ENCODE measurements around the gene MAST4.

Gene MAST4

GRCh38 chr5:66697796-66698564 lies 101.8 kb downstream of the MAST4 start:
- no peak for DNase-seq

DNA sequence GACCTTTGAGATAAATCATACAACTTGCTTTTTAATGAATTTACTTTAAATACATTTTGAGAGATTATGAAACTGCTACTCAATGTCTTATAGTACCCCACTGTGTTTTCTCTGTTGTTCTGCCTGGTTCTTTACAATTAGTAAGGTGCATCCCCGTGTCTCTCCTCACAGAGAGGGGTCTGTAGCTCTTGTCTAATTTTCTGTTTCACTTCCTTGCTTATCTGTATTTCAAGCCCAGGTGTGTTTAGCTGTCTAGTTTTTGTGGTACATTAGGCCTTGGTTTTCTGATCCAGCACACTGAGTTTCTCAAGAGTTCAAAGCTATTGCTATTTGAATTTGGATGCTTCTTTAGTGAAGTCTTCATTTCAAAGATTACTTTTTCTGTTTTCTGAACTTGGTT lies 105.1 kb downstream of the MAST4 start:
- no peak for DNase-seq

DNA sequence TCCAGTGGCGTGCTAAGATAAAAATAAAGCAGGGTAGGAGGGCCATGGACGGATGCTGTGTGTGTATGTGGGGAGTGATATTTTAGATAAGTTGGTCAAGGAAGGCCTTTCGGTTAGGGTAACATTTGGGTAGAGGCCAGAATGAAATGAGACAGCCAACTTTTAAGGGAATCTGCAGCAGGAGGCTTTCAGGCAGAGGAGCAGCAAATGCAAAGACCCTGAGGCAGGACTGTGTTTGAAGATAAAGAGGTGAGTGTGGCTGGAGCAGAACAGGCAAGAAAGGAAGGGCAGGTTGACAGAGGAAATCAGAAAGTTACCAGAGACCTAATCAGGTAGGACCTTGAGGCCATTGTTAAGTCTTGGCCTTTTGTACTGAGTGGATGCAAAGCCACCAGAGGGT lies 106.2 kb downstream of the MAST4 start:
- no peak for DNase-seq

DNA sequence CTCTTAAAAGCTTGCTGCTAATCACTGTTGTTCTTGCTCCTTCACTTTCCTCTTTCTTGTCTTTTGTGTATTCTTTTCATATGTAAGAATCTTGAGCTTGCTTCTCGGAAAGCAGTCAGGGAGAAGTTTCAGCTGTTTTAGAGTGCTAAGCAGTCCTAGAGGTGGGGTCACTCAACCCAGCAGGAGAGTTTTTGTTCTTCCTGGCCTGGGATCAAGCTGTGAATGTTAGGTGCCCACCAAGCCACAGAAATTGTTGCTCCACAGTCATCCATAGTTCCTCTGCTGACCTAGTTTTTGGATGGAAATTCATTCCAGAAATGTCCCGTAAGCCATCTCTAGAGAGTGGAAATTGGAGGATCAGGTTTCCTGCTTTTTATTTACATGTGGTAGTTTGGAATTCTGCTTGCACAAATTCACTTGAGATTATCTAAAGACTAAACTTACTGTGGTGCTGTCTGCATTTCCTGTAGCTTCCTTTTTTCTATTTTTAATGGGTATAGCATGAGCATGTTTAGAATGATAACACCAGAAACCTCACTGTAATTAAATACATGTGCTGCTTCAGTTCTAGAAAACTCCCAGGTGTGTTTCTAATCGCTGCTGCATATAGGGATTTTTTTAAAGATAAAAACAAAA lies 108.7 kb downstream of the MAST4 start:
- no peak for DNase-seq

GRCh38 chr5:66708368-66708767 lies 112.2 kb downstream of the MAST4 start:
- DNase-seq = no peak

DNA sequence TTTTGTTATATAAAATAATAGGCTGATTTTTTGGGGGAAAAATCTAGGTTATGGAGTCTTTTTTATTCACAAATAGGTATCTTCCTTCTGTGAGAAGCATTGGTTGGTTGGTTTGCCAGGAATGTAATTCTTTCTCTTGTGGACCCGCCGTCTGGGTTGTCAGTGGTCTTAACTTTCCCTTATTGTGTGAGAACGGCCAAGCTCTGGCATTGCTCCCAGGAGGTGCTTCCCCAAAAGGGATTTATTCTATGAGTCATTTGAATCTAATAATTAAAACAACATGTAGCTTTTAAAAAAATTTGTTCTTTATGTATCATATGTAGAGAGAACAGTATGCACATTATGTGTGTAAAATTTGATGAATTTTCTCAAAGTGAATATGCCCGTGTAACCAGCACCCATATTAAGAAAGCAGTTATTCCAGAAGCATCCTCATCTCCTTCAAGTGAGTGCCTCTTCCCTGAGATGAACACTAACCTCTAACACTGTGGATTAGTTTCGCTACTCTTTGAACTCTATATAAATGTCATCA lies 114.4 kb downstream of the MAST4 start:
- no peak for DNase-seq

DNA sequence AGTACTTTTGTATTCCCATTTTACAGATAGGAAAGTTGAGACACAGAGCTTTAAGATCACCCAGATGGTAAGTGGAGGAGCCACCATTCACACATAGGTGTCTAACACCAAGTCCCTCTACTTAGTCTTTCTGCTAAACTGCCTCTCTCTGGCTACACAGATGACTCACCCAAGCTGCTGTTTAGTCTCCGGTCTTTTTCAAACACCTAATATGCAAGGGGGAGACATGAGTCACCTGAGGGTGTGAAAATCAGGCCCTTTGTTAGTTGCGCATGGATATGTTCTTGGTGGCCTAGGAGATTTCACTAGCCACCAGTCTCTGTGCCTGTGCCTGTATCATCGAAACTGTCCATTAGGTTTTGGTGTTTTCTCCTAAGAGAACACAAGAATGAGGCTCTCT lies 117.8 kb downstream of the MAST4 start:
- no peak for DNase-seq

GRCh38 chr5:66717455-66718373 lies 121.5 kb downstream of the MAST4 start:
- peak in 1 of 51 donors; percentile 7 for DNase-seq

GRCh38 chr5:66718374-66719002 lies 122.3 kb downstream of the MAST4 start:
- DNase-seq = no peak

GRCh38 chr5:66720780-66721179 lies 124.6 kb downstream of the MAST4 start:
- no peak for DNase-seq

- DNase-seq = no peak
Measured at GRCh38 chr5:66722686-66723085, 126.5 kb downstream of the MAST4 start.

GRCh38 chr5:66724349-66725139 lies 128.4 kb downstream of the MAST4 start:
- no peak for DNase-seq

DNA sequence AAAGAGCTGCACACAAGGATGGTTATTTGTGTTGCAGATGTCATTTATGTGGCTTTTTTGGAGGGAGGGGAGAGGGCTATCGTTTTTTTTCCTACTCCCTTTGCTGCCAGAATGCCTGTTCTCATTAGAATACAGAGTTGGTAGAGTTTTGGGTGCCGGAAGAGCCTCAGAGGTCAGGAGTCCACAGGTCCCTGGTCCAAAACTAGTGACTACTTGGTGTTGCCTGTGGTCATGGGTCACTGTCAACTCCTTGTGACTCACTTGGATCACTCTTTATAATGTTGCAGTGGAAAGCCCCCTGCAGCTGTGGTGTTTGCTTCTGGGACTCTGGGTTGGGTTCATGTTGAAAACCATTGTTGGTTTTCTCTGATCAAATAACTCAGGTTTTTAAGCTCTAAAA lies 131.4 kb downstream of the MAST4 start:
- no peak for DNase-seq

GRCh38 chr5:66728049-66728448 lies 131.9 kb downstream of the MAST4 start:
- no peak for DNase-seq

GRCh38 chr5:66737096-66737495 lies 140.9 kb downstream of the MAST4 start:
- DNase-seq = no peak

GRCh38 chr5:66738136-66738535 lies 141.9 kb downstream of the MAST4 start:
- DNase-seq = no peak

DNA sequence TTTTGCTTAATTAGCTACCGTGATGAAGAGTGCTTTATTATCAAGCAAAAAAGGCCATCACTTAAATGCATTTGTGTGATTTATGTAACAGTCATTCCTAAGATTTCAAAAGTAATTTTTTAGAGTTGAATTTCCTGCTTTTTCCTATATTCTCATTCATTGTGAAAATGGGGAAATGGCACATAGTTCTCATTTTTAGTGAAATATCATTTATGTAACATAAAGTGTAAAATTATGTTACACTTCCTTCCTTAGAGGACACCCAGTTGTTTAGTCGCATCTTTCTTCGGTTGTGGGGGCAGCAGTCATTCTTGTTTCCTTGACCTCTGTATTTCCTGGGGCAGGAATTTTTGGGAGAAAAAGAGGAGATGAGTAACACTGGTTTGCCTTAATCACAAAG lies 142.8 kb downstream of the MAST4 start:
- DNase-seq = no peak

- DNase-seq = no peak
Measured at GRCh38 chr5:66739951-66740350, 143.8 kb downstream of the MAST4 start.

DNA sequence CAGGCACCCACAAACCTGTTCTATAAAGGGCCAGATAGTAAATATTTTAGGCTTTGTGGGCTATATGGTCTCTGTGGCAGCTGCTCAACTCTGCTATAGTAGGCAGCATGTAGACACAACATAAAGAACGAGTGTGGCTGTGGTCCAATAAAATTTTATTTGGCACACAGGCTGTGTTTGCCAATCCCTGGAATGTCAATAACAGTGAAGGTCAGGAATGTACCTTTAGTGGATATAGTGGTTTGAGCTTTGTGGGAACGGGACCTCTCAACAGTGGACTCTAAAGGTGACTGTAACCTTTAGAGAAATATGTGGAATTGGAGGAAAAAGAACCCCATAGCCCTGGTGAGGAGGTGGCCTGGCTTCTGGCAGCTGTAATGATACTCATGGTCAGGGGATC lies 145.2 kb downstream of the MAST4 start:
- no peak for DNase-seq

DNA sequence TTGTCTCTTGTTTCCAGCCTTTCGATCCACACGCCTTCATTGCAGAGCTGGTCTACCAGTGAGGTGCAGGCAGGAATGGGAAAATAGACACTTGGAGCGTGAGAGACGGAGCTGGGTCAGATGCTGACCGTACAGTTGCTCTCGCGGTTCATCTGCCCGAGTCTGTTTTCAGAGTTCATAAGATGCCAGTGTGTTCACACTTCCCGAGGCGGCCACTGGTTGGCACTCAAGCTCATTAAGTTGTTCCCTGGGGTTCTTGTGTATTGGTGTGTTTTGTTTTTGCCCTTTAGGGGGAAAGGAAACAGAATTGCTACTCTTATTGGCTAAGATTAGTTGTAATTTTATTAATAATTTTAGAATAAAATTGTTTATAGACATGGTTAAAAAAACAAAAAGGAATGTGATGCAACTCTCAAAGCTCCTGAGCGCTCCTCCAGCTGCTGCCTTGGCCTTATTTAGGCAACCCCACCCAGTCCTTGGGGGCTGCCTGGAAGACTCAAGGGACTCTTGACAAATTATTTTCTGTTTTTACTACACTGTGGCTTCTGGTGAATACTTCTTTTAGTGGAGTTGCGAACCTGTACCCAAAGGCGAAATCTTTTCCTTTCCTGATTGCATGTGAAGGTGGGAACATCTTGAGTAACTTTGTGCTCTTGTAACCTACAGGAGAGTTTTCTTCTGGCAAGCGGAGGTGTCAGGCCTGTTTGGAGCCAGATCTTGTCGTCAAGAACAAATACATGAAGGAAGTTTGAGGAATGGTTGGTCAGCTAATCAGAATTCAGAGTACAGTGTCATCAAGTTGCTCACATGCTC lies 146.1 kb downstream of the MAST4 start:
- DNase-seq = peak in 12 of 51 donors; percentile 0 to 34 (median 6)

All from hypothalamus (tissue), 51 donors.